Osteocyte (in vitro differentiated cells): ENCODE measurements around the gene RUVBL1. TPM values are rescaled to one million over a fixed set of nuclear protein-coding genes. Genes with fewer than 3 reads are reported as not detected.

Experiments used
- DNase-seq: peaks from one replicate; pipeline ENCODE4 v3.0.0; 2021; ENCODE audit warnings: mixed read lengths; ENCODE audit not compliant: unreplicated experiment; ENCODE audit errors: extremely low spot score
- H3K27ac Mint-ChIP-seq: one replicate; pipeline ENCODE4 v1.8.0; 2021; ENCODE audit warnings: mild to moderate bottlenecking, mixed read lengths; ENCODE audit not compliant: unreplicated experiment
- H3K27me3 Mint-ChIP-seq: one replicate; pipeline ENCODE4 v1.8.0; 2021; ENCODE audit warnings: mixed read lengths; ENCODE audit not compliant: unreplicated experiment
- H3K36me3 Mint-ChIP-seq: one replicate; pipeline ENCODE4 v1.8.0; 2021; ENCODE audit warnings: mixed read lengths; ENCODE audit not compliant: unreplicated experiment
- H3K4me1 Mint-ChIP-seq: one replicate; pipeline ENCODE4 v1.8.0; 2021; ENCODE audit warnings: mixed read lengths; ENCODE audit not compliant: unreplicated experiment
- H3K4me3 Mint-ChIP-seq: one replicate; pipeline ENCODE4 v1.8.0; 2021; ENCODE audit warnings: mild to moderate bottlenecking, moderate library complexity, mixed read lengths; ENCODE audit not compliant: unreplicated experiment
- H3K9me3 Mint-ChIP-seq: one replicate; pipeline ENCODE4 v1.8.0; 2021; ENCODE audit warnings: mixed read lengths; ENCODE audit not compliant: unreplicated experiment
- total RNA-seq: library from RNA; stranded (reverse); gene quantifications from 2 replicates; pipeline ENCODE4 v1.2.1, GENCODE V29; 2021
- TF ChIP-seq, protein P1 (sequence below): fragments of 200-600 bp; sonication (generic); IDR thresholded peaks from 2 replicates; pipeline ENCODE4 v1.5.0; 2021; ENCODE audit warnings: antibody characterized with exemption, mild to moderate bottlenecking, moderate library complexity

Gene RUVBL1
- total RNA-seq, 1 donor from 2014 or later = 34.3 TPM

DNA sequence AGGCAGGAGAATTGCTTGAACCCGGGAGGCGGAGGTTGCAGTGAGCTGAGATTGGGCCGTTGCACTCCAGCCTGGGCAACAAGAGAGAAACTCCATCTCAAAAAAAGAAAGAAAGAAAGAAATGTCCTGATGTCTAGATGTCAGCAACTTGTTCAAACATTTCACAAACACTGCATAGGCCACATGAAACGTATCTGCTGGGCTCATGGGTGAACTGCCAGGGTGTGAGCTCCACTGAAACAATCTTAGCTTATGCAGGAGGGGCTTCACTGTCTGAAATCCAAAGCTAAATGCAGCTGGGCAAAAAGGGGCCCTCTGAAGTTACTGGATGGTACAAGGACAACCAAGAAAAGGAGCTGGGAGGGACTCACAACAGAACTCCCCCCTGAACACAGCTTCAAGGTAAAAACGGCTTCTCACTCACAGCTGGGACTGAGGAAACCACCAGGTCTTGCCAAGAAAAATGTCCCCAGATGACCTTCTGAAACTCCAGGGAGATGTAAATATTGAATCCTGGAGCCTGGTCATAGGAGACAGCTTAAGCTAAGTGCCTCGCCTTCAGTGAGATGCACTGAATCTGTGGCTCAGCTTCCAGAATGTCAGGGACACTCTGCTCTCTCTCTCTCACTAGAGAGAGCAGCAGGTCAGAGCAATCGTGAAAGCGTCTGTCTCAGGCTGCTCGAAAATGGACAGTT is 39.5 kb downstream of the RUVBL1 start:
- no peak overlapping the region for H3K4me3 Mint-ChIP-seq
- TF ChIP-seq, protein P1, sequence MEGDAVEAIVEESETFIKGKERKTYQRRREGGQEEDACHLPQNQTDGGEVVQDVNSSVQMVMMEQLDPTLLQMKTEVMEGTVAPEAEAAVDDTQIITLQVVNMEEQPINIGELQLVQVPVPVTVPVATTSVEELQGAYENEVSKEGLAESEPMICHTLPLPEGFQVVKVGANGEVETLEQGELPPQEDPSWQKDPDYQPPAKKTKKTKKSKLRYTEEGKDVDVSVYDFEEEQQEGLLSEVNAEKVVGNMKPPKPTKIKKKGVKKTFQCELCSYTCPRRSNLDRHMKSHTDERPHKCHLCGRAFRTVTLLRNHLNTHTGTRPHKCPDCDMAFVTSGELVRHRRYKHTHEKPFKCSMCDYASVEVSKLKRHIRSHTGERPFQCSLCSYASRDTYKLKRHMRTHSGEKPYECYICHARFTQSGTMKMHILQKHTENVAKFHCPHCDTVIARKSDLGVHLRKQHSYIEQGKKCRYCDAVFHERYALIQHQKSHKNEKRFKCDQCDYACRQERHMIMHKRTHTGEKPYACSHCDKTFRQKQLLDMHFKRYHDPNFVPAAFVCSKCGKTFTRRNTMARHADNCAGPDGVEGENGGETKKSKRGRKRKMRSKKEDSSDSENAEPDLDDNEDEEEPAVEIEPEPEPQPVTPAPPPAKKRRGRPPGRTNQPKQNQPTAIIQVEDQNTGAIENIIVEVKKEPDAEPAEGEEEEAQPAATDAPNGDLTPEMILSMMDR = no peak
- H3K9me3 Mint-ChIP-seq = no peaks in the 10 kb centered on the region
- H3K27ac Mint-ChIP-seq = peak overlapping the region; percentile 77
- H3K36me3 Mint-ChIP-seq = peaks cover 19% of the 10 kb centered on the region
- no peak for DNase-seq
- no peaks in the 10 kb centered on the region for H3K27me3 Mint-ChIP-seq
- peaks cover 30% of the 10 kb centered on the region for H3K4me1 Mint-ChIP-seq

DNA sequence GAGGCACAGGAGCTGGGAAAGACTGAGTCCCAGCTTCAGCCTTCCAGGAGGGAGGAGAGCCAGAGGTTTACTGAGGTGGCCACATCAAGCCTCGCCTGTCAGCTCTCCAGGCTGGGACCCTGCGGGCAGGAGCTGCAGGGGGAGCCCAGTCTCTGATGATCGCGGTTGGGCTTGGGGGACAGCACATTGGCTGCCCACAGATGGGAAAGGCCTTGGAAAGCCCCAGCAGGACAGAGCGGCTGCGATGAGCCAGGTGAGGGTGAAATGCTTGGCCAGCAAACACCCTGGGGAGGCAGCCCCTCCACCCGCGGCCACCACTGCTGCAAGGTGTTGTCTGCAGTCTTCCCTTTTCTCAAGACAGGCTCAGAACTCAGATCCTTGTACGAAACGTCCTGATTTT is 40.2 kb downstream of the RUVBL1 start:
- no peak for DNase-seq
- Mint-ChIP-seq H3K27me3 (no peaks in the 10 kb centered on the region), H3K9me3 (no peaks in the 10 kb centered on the region), H3K27ac (no peak overlapping the region), H3K36me3 (peaks cover 25% of the 10 kb centered on the region), H3K4me1 (peaks cover 30% of the 10 kb centered on the region), H3K4me3 (no peak overlapping the region)
- TF ChIP-seq, protein P1 = no peak

DNA sequence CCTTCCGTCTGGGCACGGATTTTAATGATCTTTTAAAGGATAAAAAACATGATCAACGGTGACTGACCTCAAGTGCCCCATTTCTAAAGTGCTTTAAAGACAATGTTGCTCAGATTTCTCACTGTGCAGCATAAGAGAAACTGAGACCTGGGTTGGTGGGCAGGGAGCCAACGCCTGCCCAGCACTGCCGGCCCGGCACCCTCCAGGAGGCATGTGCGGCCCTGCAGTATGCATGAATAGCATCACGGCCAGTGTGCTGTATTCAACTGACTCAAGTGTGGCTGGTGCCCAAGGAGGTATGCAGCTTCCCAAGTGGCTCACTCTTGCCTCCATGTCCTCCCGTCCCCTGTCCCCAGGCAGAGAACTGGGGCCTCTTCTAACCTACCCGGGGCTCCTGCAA is 41.1 kb downstream of the RUVBL1 start:
- Mint-ChIP-seq H3K4me1 (peaks cover 30% of the 10 kb centered on the region), H3K4me3 (no peak overlapping the region), H3K36me3 (peaks cover 26% of the 10 kb centered on the region), H3K27ac (no peak overlapping the region), H3K27me3 (no peaks in the 10 kb centered on the region), H3K9me3 (no peaks in the 10 kb centered on the region)
- TF ChIP-seq, protein P1 = no peak
- DNase-seq = no peak

DNA sequence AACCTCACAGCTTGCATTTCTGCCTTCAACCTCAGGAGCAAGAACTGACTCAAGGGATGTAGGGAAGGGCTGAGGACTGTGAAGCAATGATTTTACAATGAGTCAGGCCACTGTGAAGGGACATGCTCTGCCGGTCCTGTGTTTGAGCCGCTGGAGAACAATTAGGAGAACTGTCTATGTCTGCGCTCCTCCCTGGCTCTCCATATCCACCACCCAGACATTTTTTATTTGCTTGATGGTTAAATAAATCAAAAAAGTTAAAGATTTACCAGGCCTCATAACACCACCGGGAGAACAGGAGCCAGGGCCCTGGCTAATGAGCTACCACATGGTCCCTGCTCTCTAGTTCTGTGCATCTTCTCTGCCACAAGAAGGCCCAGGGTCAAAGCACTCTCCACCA is 41.8 kb downstream of the RUVBL1 start:
- Mint-ChIP-seq H3K4me3 (no peak overlapping the region), H3K27me3 (no peaks in the 10 kb centered on the region), H3K36me3 (peaks cover 25% of the 10 kb centered on the region), H3K27ac (peak overlapping the region; percentile 15), H3K9me3 (no peaks in the 10 kb centered on the region), H3K4me1 (peaks cover 30% of the 10 kb centered on the region)
- no peak for DNase-seq
- TF ChIP-seq, protein P1 = no peak

DNA sequence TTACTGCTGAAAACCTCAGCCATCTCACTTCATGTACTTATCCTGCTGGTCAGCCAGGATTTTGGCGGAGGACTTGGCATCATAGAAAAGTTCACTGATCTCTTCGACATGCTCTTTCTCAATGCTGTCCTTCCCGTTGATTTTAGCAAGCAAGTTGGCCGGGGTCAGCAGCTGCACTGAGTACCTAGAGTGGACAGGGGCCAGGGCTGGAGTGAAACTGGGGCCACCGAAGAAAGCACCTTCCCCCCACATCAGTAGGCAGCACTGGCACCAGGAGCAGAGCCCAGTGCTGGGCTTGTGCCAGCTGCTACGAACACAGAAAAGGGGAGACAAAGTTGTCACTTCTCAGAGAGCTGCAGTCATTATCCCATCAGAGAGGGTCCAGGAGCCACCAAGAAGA is 42.4 kb downstream of the RUVBL1 start:
- DNase-seq = no peak
- H3K9me3 Mint-ChIP-seq = no peaks in the 10 kb centered on the region
- H3K27me3 Mint-ChIP-seq = no peaks in the 10 kb centered on the region
- no peak overlapping the region for H3K27ac Mint-ChIP-seq
- peaks cover 30% of the 10 kb centered on the region for H3K4me1 Mint-ChIP-seq
- H3K36me3 Mint-ChIP-seq = peaks cover 24% of the 10 kb centered on the region
- H3K4me3 Mint-ChIP-seq = no peak overlapping the region
- TF ChIP-seq, protein P1 = no peak
